IMR-90 (cell line): ENCODE results near the gene KCNK17.

Experiments used
- BHLHE40 ChIP-seq: fragments of 150-350 bp; IDR thresholded peaks from 2 replicates; pipeline ENCODE4 v1.6.1; 2016; ENCODE audit warnings: mild to moderate bottlenecking, low read depth, low read length
- CEBPB ChIP-seq: IDR thresholded peaks from 2 replicates; pipeline ENCODE4 v1.6.1; 2012; ENCODE audit warnings: low read depth, low read length, improper control_type of control experiment
- FOS ChIP-seq: fragments of 150-350 bp; IDR thresholded peaks from 2 replicates; pipeline ENCODE4 v1.6.1; 2016; ENCODE audit warnings: low read depth, low read length
- MXI1 ChIP-seq: IDR thresholded peaks from 2 replicates; pipeline ENCODE4 v1.6.1; 2012; ENCODE audit warnings: low read depth, mild to moderate bottlenecking, low read length, moderate library complexity, borderline replicate concordance
- NFE2L2 ChIP-seq: fragments of 150-350 bp; IDR thresholded peaks from 2 replicates; pipeline ENCODE4 v1.6.1; 2016; ENCODE audit warnings: low read depth, mild to moderate bottlenecking, low read length
- POLR2A ChIP-seq: IDR thresholded peaks from 2 replicates; pipeline ENCODE4 v1.6.1; 2012; ENCODE audit warnings: mild to moderate bottlenecking, low read depth, low read length
- RAD21 ChIP-seq: IDR thresholded peaks from 2 replicates; pipeline ENCODE4 v1.6.1; 2012; ENCODE audit warnings: low read length, improper control_type of control experiment
- RFX5 ChIP-seq: IDR thresholded peaks from 2 replicates; pipeline ENCODE4 v1.8.0; 2012; ENCODE audit warnings: low read depth, mild to moderate bottlenecking, low read length, moderate library complexity
- SMC3 ChIP-seq: fragments of 150-350 bp; IDR thresholded peaks from 2 replicates; pipeline ENCODE4 v1.6.1; 2016; ENCODE audit warnings: low read depth, mild to moderate bottlenecking, antibody characterized with exemption, low read length, moderate library complexity
- TF ChIP-seq, protein P1 (sequence below): conservative IDR thresholded peaks from 2 replicates; pipeline ENCODE4 v1.5.1; 2012; ENCODE audit warnings: mild to moderate bottlenecking, low read depth, low read length, improper control_type of control experiment
- TF ChIP-seq, protein P2 (sequence below): fragments of 150-350 bp; IDR thresholded peaks from 2 replicates; pipeline ENCODE4 v1.6.1; 2017; ENCODE audit warnings: mild to moderate bottlenecking, antibody characterized with exemption, low read length, low read depth
- TF ChIP-seq, protein P3 (sequence below): fragments of 150-350 bp; IDR thresholded peaks from 2 replicates; pipeline ENCODE4 v1.6.1; 2016; ENCODE audit warnings: low read depth, mild to moderate bottlenecking, low read length, moderate library complexity, borderline replicate concordance

- TF ChIP-seq, protein P1, sequence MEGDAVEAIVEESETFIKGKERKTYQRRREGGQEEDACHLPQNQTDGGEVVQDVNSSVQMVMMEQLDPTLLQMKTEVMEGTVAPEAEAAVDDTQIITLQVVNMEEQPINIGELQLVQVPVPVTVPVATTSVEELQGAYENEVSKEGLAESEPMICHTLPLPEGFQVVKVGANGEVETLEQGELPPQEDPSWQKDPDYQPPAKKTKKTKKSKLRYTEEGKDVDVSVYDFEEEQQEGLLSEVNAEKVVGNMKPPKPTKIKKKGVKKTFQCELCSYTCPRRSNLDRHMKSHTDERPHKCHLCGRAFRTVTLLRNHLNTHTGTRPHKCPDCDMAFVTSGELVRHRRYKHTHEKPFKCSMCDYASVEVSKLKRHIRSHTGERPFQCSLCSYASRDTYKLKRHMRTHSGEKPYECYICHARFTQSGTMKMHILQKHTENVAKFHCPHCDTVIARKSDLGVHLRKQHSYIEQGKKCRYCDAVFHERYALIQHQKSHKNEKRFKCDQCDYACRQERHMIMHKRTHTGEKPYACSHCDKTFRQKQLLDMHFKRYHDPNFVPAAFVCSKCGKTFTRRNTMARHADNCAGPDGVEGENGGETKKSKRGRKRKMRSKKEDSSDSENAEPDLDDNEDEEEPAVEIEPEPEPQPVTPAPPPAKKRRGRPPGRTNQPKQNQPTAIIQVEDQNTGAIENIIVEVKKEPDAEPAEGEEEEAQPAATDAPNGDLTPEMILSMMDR = no peak
- TF ChIP-seq, protein P2, sequence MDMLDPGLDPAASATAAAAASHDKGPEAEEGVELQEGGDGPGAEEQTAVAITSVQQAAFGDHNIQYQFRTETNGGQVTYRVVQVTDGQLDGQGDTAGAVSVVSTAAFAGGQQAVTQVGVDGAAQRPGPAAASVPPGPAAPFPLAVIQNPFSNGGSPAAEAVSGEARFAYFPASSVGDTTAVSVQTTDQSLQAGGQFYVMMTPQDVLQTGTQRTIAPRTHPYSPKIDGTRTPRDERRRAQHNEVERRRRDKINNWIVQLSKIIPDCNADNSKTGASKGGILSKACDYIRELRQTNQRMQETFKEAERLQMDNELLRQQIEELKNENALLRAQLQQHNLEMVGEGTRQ = no peak
- TF ChIP-seq POLR2A = no peak
- TF ChIP-seq RAD21 = no peak
- TF ChIP-seq RFX5 = no peak
- no peak for TF ChIP-seq CEBPB
- no peak for TF ChIP-seq MXI1
- no peak for TF ChIP-seq SMC3
- no peak for TF ChIP-seq NFE2L2
- TF ChIP-seq BHLHE40 = no peak
- TF ChIP-seq, protein P3, sequence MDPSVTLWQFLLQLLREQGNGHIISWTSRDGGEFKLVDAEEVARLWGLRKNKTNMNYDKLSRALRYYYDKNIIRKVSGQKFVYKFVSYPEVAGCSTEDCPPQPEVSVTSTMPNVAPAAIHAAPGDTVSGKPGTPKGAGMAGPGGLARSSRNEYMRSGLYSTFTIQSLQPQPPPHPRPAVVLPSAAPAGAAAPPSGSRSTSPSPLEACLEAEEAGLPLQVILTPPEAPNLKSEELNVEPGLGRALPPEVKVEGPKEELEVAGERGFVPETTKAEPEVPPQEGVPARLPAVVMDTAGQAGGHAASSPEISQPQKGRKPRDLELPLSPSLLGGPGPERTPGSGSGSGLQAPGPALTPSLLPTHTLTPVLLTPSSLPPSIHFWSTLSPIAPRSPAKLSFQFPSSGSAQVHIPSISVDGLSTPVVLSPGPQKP = no peak
- no peak for TF ChIP-seq FOS
Measured at GRCh38 chr6:39280247-39280731, 33.9 kb downstream of the KCNK17 start.
